GM12891 (cell line): ENCODE results near the gene RAPGEF2.

Experiments used
- PAX5 ChIP-seq: IDR thresholded peaks from 2 replicates; pipeline ENCODE4 v1.6.1; 2011; ENCODE audit warnings: low read length, moderate library complexity, mild to moderate bottlenecking; ENCODE audit not compliant: insufficient read depth, severe bottlenecking
- POLR2A ChIP-seq: IDR thresholded peaks from 2 replicates; pipeline ENCODE4 v1.6.1; 2011; ENCODE audit warnings: low read depth, low read length, control low read depth
- POLR2AphosphoS5 ChIP-seq: IDR thresholded peaks from 2 replicates; pipeline ENCODE4 v1.6.1; 2011; ENCODE audit warnings: low read depth, low read length, control low read depth
- POU2F2 ChIP-seq: IDR thresholded peaks from 2 replicates; pipeline ENCODE4 v1.6.1; 2011; ENCODE audit warnings: low read depth, mild to moderate bottlenecking, control low read depth, low read length, moderate library complexity
- SPI1 ChIP-seq: IDR thresholded peaks from 2 replicates; pipeline ENCODE4 v1.6.1; 2011; ENCODE audit warnings: low read depth, low read length, control low read depth
- TAF1 ChIP-seq: IDR thresholded peaks from 2 replicates; pipeline ENCODE4 v1.6.1; 2011; ENCODE audit warnings: low read depth, low read length, control low read depth

- TF ChIP-seq POLR2AphosphoS5 (no peak), POLR2A (no peak), SPI1 (no peak), TAF1 (no peak), PAX5 (no peak), POU2F2 (no peak)
These were observed 57.4 kb downstream of the RAPGEF2 start for GRCh38 chr4:159160242-159160641.
